IMR-90 (cell line): ENCODE data around the gene KDM4F.
"Not testable (repeated sequence)": the region's sequence is repeated elsewhere in the genome, so short reads cannot be mapped to it uniquely, and the experiment has no call there.

Experiments used
- POLR2A ChIP-seq: IDR thresholded peaks from 2 replicates; pipeline ENCODE4 v1.6.1; 2012; ENCODE audit warnings: mild to moderate bottlenecking, low read depth, low read length
- RAD21 ChIP-seq: IDR thresholded peaks from 2 replicates; pipeline ENCODE4 v1.6.1; 2012; ENCODE audit warnings: low read length, improper control_type of control experiment

- not testable (repeated sequence) for TF ChIP-seq RAD21, POLR2A
These were observed 11.7 kb upstream of the KDM4F start for GRCh38 chr11:95037356-95038035.
